Fibroblast of lung (primary cell): ENCODE data around the gene MUC12. TPM values are rescaled to one million over a fixed set of nuclear protein-coding genes. Genes with fewer than 3 reads are reported as not detected.
A peak's percentile ranks its signal among the peaks of the same experiment; 100 is the strongest.
"Not testable (repeated sequence)": the region's sequence is repeated elsewhere in the genome, so short reads cannot be mapped to it uniquely, and the experiment has no call there.

ENCODE experiments used
- DNase-seq, 2 donors: peaks; one replicate each; pipeline versions ENCODE4 v3.0.0 to v3.0.0-alpha.2; 2010; ENCODE audit warnings: low read depth in 2 of 2
- H2AFZ ChIP-seq: 2 replicates; pipeline ENCODE4 v1.5.1; 2012; ENCODE audit warnings: low read length, control low read depth, inconsistent platforms
- H3K27ac ChIP-seq: 2 replicates; pipeline ENCODE4 v1.5.1; 2011; ENCODE audit warnings: low read length, control low read depth; ENCODE audit not compliant: insufficient read depth
- H3K27me3 ChIP-seq: 2 replicates; pipeline ENCODE4 v1.5.1; 2011; ENCODE audit warnings: mild to moderate bottlenecking, low read length; ENCODE audit not compliant: control insufficient read depth, insufficient read depth
- H3K36me3 ChIP-seq: 2 replicates; pipeline ENCODE4 v1.5.1; 2011; ENCODE audit warnings: low read length; ENCODE audit not compliant: control insufficient read depth, insufficient read depth
- H3K4me1 ChIP-seq: 2 replicates; pipeline ENCODE4 v1.5.1; 2011; ENCODE audit warnings: low read length; ENCODE audit not compliant: control insufficient read depth, insufficient read depth; ENCODE audit errors: extremely low read depth
- H3K4me2 ChIP-seq: 2 replicates; pipeline ENCODE4 v1.5.1; 2011; ENCODE audit warnings: low read length, control low read depth; ENCODE audit not compliant: insufficient read depth; ENCODE audit errors: extremely low read depth
- H3K4me3 ChIP-seq, 4 experiments: fragments of 200-600 bp in 1 of 4; sonication (generic) in 1 of 4; replicated peaks in 1 of 4; 2 replicates each; pipeline ENCODE4 v1.5.1; 2011 to 2016; ENCODE audit warnings: low read length in 4 of 4, low read depth in 3 of 4, mild to moderate bottlenecking in 3 of 4, control low read depth in 2 of 4, inconsistent platforms in 1 of 4, mixed read lengths in 1 of 4; ENCODE audit not compliant: insufficient read depth in 1 of 4; ENCODE audit errors: control extremely low read depth in 1 of 4
- H3K79me2 ChIP-seq: 2 replicates; pipeline ENCODE4 v1.5.1; 2012; ENCODE audit warnings: mild to moderate bottlenecking, low read length, inconsistent platforms; ENCODE audit not compliant: control insufficient read depth, insufficient read depth
- H3K9ac ChIP-seq: 2 replicates; pipeline ENCODE4 v1.5.1; 2011; ENCODE audit warnings: mild to moderate bottlenecking, low read length, control low read depth; ENCODE audit not compliant: insufficient read depth
- H3K9me3 ChIP-seq: 2 replicates; pipeline ENCODE4 v1.5.1; 2012; ENCODE audit warnings: low read depth, low read length; ENCODE audit not compliant: control insufficient read depth, insufficient read depth
- H4K20me1 ChIP-seq: 2 replicates; pipeline ENCODE4 v1.5.1; 2011; ENCODE audit warnings: low read length; ENCODE audit not compliant: control insufficient read depth, insufficient read depth; ENCODE audit errors: extremely low read depth
- CTCF ChIP-seq, 2 donors: IDR thresholded peaks in 1 of 2; conservative IDR thresholded peaks in 1 of 2; 1 replicate in 1 of 2; 2 replicates in 1 of 2; pipeline ENCODE4 v1.5.1; 2011 to 2012; ENCODE audit warnings: low read length in 2 of 2, control low read depth in 1 of 2, inconsistent platforms in 1 of 2, low read depth in 1 of 2, mild to moderate bottlenecking in 1 of 2
- EZH2 ChIP-seq: IDR thresholded peaks from 2 replicates; pipeline ENCODE4 v1.5.1; 2012; ENCODE audit warnings: low read length, control low read depth, mild to moderate bottlenecking; ENCODE audit errors: missing control alignments
- polyA plus RNA-seq, 2 donors: library from polyadenylated mRNA; depleted of rRNA in 1 of 2; stranded (reverse) in 1 of 2; unstranded in 1 of 2; fragments of >200 nt; gene quantifications; 2 replicates each; pipeline ENCODE4 v1.2.1, GENCODE V29; 2011 to 2012; ENCODE audit warnings: missing spikeins in 1 of 2
- total RNA-seq: library from RNA; depleted of rRNA; stranded (reverse); fragments of >200 nt; gene quantifications from 2 replicates; pipeline ENCODE4 v1.2.1, GENCODE V29; 2014

The MUC12 gene
- total and polyA plus RNA-seq, 2 donors (not counting 1 experiment from before 2014, with no cell fraction given), result 0.50 to 0.95 TPM

DNA sequence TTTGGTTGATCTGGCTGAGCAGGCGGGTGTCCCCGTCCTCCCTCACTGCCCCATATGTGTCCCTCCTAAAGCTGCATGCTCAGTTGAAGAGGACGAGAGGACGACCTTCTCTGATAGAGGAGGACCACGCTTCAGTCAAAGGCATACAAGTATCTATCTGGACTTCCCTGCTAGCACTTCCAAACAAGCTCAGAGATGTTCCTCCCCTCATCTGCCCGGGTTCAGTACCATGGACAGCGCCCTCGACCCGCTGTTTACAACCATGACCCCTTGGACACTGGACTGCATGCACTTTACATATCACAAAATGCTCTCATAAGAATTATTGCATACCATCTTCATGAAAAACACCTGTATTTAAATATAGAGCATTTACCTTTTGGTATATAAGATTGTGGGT lies 89.0 kb downstream of the MUC12 start:
- Histone ChIP-seq H3K79me2 (no peaks in the 10 kb centered on the region), H3K4me1 (no peaks in the 10 kb centered on the region), H3K27me3 (peaks cover 5% of the 10 kb centered on the region), H4K20me1 (no peaks in the 10 kb centered on the region), H3K9ac (no peak overlapping the region), H3K4me2 (no peak overlapping the region), H3K9me3 (no peaks in the 10 kb centered on the region), H3K27ac (no peak overlapping the region), H2AFZ (no peak overlapping the region), H3K4me3 (no peak overlapping the region), H3K36me3 (no peaks in the 10 kb centered on the region)
- DNase-seq, result peak; percentile 49 to 62
- no peak for TF ChIP-seq EZH2
- no peak for TF ChIP-seq CTCF (conservative IDR thresholded peaks at IDR 0.05 in 1 of 2, IDR thresholded peaks at IDR 0.05 in 1 of 2; ENCODE audit: low read depth in 1 of 2, low read length in 2 of 2)

- TF ChIP-seq EZH2, result no peak
- no peak for TF ChIP-seq CTCF (conservative IDR thresholded peaks at IDR 0.05 in 1 of 2, IDR thresholded peaks at IDR 0.05 in 1 of 2; ENCODE audit: low read depth in 1 of 2, low read length in 2 of 2)
- peaks cover 9% of the 10 kb centered on the region for H3K27me3 ChIP-seq
These were observed 90.2 kb downstream of the MUC12 start for GRCh38 chr7:101059620-101059942.

DNA sequence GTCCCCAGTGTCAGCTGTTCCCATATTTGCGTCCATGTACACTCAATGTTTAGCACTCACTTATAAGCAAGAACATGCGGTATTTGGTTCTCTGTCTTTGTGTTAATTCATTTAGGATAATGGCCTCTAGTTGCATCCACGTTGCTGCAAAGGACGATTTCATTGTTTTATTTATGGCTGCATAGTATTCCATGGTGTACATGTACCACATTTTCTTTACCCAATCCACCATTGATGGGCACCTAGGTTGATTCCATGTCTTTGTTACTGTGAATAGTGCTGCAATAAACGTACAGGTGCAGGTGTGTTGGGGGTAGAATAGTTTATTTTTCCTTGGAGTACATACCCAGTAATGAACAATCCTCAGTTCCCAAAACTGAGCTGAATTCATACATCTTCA lies 91.6 kb downstream of the MUC12 start:
- H3K27ac ChIP-seq, result no peak overlapping the region
- H3K27me3 ChIP-seq, result peaks cover 6% of the 10 kb centered on the region
- H4K20me1 ChIP-seq, result no peaks in the 10 kb centered on the region

More at GRCh38 chr7:101059620-101059942, 90.2 kb downstream of the MUC12 start:
- no peaks in the 10 kb centered on the region for H3K36me3 ChIP-seq
- no peak overlapping the region for H3K4me3 ChIP-seq
- H3K27ac ChIP-seq, result no peak overlapping the region
- H3K4me1 ChIP-seq, result no peaks in the 10 kb centered on the region
- DNase-seq, result no peak
- H3K9ac ChIP-seq, result no peak overlapping the region
- H2AFZ ChIP-seq, result no peak overlapping the region
- no peak overlapping the region for H3K4me2 ChIP-seq
- H3K79me2 ChIP-seq, result no peaks in the 10 kb centered on the region
- H3K9me3 ChIP-seq, result no peaks in the 10 kb centered on the region
- no peaks in the 10 kb centered on the region for H4K20me1 ChIP-seq

DNA sequence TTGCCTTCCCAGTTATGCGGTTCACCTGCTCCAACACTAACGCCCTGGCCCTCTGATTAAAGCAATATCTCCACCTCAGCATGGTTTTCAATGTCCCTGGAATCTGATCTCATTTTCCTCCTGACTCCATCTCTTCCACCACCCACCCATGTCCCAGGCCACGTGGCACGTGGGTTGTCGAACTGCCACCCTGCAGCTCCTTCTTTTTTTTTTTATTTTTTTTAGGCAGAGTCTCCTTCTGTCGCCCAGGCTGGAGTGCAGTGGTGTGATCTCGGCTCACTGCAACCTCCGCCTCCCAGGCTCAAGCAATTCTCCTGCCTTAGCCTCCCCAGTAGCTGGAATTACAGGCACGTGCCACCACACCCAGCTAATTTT lies 94.8 kb downstream of the MUC12 start:
- H3K27me3 ChIP-seq, H3K4me1 ChIP-seq, H3K9ac ChIP-seq, H3K79me2 ChIP-seq, H3K4me3 ChIP-seq, H3K4me2 ChIP-seq, H2AFZ ChIP-seq, H4K20me1 ChIP-seq, DNase-seq, H3K27ac ChIP-seq, H3K36me3 ChIP-seq, H3K9me3 ChIP-seq: not testable (repeated sequence)

More for the DNA sequence above, 91.6 kb downstream of the MUC12 start:
- Histone ChIP-seq H3K4me2 (no peak overlapping the region), H3K4me3 (no peak overlapping the region), H2AFZ (no peak overlapping the region), H3K36me3 (no peaks in the 10 kb centered on the region), H3K9me3 (no peaks in the 10 kb centered on the region), H3K9ac (no peak overlapping the region), H3K79me2 (no peaks in the 10 kb centered on the region), H3K4me1 (no peaks in the 10 kb centered on the region)
- no peak for DNase-seq
- TF ChIP-seq EZH2, result no peak
- no peak for TF ChIP-seq CTCF (conservative IDR thresholded peaks at IDR 0.05 in 1 of 2, IDR thresholded peaks at IDR 0.05 in 1 of 2; ENCODE audit: low read depth in 1 of 2, low read length in 2 of 2)

- not testable (repeated sequence) for H3K27me3 ChIP-seq, H3K4me3 ChIP-seq
These were observed 95.8 kb downstream of the MUC12 start for GRCh38 chr7:101065162-101065561.

More at GRCh38 chr7:101065162-101065561, 95.8 kb downstream of the MUC12 start:
- not testable (repeated sequence) for H3K36me3 ChIP-seq, H4K20me1 ChIP-seq, H3K79me2 ChIP-seq, H3K9me3 ChIP-seq, H3K4me2 ChIP-seq, H3K27ac ChIP-seq, H2AFZ ChIP-seq, H3K4me1 ChIP-seq, H3K9ac ChIP-seq, DNase-seq
